Activated T-cell treated with anti-CD3 and anti-CD28 coated beads for 48 hours (primary cell): ENCODE data around the gene MCU.

Experiments used
- DNase-seq: peaks from one replicate; pipeline ENCODE4 v3.0.0-alpha.2; 2020; ENCODE audit warnings: low read depth

MCU gene

GRCh38 chr10:72802763-72803505 lies 111.0 kb downstream of the MCU start:
- no peak for DNase-seq

- DNase-seq: no peak
Observed at GRCh38 chr10:72808001-72808400, 116.1 kb downstream of the MCU start.

- DNase-seq: no peak
Observed at GRCh38 chr10:72809006-72809405, 117.1 kb downstream of the MCU start.

GRCh38 chr10:72810976-72811375 lies 119.0 kb downstream of the MCU start:
- no peak for DNase-seq

GRCh38 chr10:72812415-72812752 lies 120.4 kb downstream of the MCU start:
- DNase-seq: no peak

- no peak for DNase-seq
Observed at GRCh38 chr10:72812753-72813430, 120.9 kb downstream of the MCU start.

GRCh38 chr10:72814099-72814790 lies 122.3 kb downstream of the MCU start:
- no peak for DNase-seq

GRCh38 chr10:72816565-72816964 lies 124.6 kb downstream of the MCU start:
- DNase-seq: no peak

- DNase-seq: no peak
Observed at GRCh38 chr10:72818076-72818475, 126.1 kb downstream of the MCU start.

GRCh38 chr10:72819053-72819452 lies 127.1 kb downstream of the MCU start:
- DNase-seq: no peak

- no peak for DNase-seq
Observed at GRCh38 chr10:72821606-72822005, 129.7 kb downstream of the MCU start.

- no peak for DNase-seq
Observed at GRCh38 chr10:72822342-72822986, 130.5 kb downstream of the MCU start.

GRCh38 chr10:72825163-72825562 lies 133.2 kb downstream of the MCU start:
- DNase-seq: no peak

GRCh38 chr10:72826346-72826745 lies 134.4 kb downstream of the MCU start:
- DNase-seq: no peak

- DNase-seq: no peak
Observed at GRCh38 chr10:72828294-72828693, 136.4 kb downstream of the MCU start.

GRCh38 chr10:72830625-72831024 lies 138.7 kb downstream of the MCU start:
- DNase-seq: no peak

- DNase-seq: no peak
Observed at GRCh38 chr10:72831696-72832409, 139.9 kb downstream of the MCU start.

- no peak for DNase-seq
Observed at GRCh38 chr10:72832701-72833100, 140.8 kb downstream of the MCU start.

GRCh38 chr10:72834183-72834825 lies 142.4 kb downstream of the MCU start:
- DNase-seq: no peak

- DNase-seq: no peak
Observed at GRCh38 chr10:72840319-72840718, 148.4 kb downstream of the MCU start.

GRCh38 chr10:72841487-72841886 lies 149.5 kb downstream of the MCU start:
- no peak for DNase-seq

GRCh38 chr10:72842164-72842563 lies 150.2 kb downstream of the MCU start:
- DNase-seq: no peak
